GM21515 (cell line): ENCODE measurements around the gene MED6.

Source experiments
- ATAC-seq: cut with Tn5 transposase; IDR thresholded peaks from one replicate; pipeline ENCODE4 v1.9.1; 2021; ENCODE audit not compliant: unreplicated experiment

The MED6 gene, protein sequence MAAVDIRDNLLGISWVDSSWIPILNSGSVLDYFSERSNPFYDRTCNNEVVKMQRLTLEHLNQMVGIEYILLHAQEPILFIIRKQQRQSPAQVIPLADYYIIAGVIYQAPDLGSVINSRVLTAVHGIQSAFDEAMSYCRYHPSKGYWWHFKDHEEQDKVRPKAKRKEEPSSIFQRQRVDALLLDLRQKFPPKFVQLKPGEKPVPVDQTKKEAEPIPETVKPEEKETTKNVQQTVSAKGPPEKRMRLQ

DNA sequence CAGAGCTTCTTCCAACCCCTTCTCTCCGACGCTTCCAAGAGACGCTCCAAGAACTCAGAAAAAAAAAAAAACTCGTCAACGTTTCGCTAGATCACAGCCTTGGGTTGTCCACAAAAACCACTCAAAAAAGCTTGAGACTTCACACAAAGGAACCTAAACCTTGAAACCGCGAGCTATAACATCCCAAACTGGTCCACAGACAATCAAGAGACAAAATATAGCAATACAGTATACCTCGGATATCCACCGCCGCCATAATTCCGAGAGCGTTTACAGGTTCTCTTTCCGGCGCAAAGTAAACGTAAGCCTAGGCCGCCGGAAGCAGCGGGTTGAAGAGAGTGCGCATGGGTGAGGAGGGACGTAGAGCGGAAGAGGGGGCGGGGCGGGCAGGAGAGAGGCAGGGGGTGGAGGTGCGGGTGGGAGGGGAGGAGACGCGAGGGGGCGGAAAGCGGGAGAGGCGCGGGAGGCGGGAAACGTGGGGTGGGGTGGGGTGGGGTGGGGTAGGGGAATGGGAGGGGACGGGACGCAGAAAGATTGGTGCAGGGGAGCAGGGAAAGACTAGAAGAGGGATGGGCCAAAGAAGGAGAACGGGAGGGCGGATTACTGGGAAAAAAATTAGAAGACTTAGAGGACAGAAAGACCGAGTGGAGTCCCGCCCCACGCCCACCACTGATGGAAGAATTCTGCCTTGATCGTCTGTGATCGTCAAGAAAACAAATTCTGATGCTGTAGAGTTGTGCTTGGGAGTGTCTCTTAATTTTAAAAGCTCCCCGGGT is at the start of gene MED6:
TSS of gene MED6 (minus strand) at position 274 of the 776 bp plus-strand sequence. CDS start at position 256, 18 bp downstream.
- ATAC-seq: peak; percentile 84

DNA sequence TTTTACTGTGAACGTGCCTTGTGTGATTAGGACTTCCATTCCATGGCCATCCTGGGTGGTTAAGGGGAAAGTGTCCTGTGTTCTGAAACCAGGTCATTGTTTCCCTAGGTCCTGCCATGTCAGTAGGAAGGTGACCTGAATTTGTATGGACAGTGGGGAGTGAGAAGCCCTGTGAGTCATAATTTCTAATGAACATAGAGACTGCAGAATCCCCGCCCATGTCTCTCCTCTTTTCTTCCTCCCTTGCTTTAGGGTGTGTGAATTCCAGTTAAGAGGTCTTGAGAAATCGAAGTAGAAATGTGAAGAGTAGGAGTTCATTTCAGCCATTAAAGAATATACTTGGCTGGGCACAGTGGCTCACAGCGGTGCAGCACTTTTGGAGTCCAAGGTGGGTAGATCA is 49.3 kb upstream of the MED6 start:
- ATAC-seq: no peak

DNA sequence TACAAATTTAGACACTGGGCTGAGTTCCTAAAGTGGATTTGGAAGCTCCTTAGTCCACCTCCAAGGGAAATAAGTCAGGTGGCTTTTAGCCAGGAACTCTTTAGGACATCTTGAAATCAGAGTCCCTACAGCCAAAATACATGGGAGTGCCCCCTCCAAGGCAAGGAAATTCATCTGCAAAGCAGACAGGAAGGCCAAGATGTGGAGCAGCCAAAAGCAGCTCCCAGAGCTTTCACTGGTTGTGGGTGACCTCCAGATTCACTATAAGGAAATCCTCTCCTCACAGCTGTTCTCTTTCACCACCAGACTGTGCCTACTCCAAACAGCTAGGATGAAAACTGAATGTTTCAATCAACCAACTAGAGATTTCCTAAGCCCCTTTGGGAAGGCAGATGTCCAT is 47.9 kb upstream of the MED6 start:
- no peak for ATAC-seq

DNA sequence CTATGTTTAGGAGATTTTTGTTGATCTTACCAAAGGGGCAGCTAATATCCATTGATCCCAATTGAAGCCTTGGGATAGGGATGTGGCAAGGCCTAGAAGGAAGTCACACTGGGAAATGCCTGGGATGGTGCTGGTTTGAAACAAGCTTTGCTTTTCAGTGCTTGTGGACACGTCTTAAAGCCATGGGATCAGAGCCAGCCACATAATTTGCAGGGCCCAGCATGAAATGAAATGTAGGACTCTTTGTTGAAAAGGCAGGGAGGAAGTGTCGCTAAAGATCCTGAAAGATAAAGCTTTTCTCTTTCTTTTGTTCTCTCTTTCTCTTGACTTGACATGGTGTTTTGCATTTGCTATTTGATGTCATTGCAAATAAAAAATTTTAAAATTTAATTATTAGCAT is 46.2 kb upstream of the MED6 start:
- no peak for ATAC-seq

- no peak for ATAC-seq
These were observed 45.4 kb upstream of the MED6 start for GRCh38 chr14:70645892-70646291.

DNA sequence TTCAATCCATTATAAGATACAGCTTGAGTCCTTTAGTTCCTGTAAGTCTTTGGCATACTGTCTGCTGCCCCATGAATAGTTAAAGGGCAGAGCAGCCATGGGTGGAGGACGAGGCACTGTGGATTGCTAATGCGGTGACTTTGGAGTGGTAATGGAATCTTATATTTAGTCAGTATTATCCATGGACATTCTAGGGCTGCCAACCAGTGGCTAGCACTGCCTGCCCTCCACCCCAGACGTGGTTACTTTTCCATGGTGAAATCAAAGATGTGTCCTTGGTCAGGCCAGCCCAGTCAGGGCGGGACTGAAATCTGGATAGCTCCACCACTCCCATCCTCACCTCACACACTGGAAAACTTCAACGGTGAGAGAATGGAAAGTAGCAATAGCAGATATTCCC is 43.5 kb upstream of the MED6 start:
- no peak for ATAC-seq

DNA sequence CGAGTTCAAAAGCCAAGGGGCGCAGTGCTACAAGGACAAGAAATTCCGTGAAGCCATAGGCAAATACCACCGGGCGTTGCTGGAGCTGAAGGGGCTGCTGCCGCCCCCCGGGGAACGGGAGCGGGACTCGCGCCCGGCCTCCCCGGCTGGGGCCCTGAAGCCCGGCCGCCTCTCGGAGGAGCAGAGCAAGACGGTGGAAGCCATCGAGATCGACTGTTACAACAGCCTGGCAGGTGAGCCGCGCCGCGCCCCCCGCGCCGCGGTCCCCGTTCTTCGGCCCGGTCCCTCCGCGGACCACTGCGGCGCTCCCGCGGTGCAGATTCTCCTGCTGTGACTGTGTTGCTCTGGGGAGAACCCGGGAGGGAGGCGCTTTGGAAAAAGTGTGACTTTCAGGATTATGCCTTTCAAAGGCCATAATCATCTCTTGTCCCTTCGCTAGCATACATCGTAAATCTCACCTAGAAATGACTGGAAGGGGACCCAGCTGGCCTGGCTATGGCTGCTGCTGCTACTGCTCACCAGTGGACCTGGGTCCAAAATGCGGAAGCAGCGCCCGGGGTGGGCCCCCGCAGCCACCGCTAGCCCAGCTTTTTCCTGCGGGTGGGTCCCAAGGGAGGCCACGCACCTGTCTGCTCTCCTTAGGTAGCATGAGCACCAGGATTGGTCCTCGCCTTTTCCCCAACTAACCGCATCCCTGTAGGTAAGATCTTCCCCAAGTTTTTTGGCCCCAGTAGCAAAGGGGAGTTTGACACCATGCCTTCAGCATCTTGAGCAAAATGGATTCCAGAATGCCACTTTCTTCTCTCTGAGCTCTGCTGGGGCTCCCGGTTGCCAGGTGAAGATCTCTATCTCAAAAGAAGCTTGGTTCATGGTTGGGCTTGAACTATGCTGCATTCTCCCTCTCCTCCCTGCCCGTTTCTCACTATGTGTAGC is 42.1 kb upstream of the MED6 start:
- peak; percentile 38 for ATAC-seq

GRCh38 chr14:70641548-70642302 is 41.3 kb upstream of the MED6 start, which contains the start of gene TTC9:
TTC9 (plus strand) TSS chr14:70641916; CDS start chr14:70642130, 214 bp downstream.
- ATAC-seq: no peak

- peak; percentile 60 for ATAC-seq
These were observed 40.6 kb upstream of the MED6 start for GRCh38 chr14:70640938-70641547.

GRCh38 chr14:70638416-70638815 is 38.0 kb upstream of the MED6 start:
- no peak for ATAC-seq

GRCh38 chr14:70635971-70636595 is 35.6 kb upstream of the MED6 start:
- ATAC-seq: no peak

DNA sequence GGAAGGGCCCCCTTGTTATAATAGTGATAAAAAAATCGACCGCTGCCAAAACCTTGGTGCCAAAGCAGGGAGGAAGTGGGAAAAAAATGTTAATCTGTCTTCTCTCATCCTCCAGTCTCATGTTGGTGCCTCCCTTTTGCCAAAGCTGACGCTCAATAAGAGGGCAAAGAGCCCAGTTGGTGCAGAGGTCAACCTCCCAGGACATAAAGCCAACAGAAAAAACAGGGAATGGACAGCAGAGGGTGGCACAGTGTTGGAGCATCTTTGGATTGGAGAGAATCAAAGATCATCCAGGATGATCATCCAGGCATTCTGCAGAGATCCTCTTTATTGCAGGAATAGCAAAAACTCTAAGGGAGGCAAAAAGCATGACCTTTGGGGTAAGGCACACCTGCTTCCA is 31.5 kb upstream of the MED6 start:
- no peak for ATAC-seq

GRCh38 chr14:70624972-70625371 is 24.5 kb upstream of the MED6 start:
- no peak for ATAC-seq

GRCh38 chr14:70622111-70622712 is 21.8 kb upstream of the MED6 start:
- ATAC-seq: no peak

DNA sequence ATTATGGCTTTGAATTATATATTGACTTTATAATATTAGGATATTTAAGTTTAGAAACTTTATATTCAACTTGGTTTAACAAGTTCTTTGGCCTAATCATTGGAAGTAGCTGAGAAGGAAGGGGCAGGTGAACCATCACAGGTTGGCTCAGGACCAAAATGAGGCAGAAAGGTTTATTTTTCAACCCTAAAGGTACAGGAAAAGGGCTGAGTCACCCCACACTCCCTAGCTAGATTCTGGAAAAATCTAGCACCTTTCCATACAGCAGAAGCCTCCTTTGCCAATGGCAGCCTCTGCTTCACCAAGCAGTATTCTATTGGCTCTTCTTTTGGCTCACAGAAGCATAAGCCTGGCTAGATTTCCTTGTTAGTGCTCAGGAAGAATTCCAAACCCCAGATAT is 19.3 kb upstream of the MED6 start:
- no peak for ATAC-seq

DNA sequence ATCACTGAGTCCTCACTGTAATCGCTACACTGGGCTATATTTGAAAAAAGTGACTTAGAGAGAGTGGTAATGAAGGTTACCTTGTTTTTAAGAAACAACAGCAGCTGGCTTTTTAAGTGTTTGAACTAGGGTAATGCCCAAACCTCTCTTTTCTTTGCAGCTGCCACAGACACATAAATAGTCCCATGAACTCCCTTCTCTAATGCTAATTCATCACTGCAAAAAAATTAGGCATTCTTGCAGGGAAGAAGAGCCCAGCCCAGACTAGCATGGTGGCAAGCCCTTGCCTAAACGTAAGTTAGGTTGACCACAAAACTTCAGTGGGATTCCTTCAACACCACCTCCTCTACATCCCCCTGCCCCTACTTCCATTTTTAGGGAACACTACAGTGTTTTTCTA is 17.9 kb upstream of the MED6 start:
- ATAC-seq: no peak

DNA sequence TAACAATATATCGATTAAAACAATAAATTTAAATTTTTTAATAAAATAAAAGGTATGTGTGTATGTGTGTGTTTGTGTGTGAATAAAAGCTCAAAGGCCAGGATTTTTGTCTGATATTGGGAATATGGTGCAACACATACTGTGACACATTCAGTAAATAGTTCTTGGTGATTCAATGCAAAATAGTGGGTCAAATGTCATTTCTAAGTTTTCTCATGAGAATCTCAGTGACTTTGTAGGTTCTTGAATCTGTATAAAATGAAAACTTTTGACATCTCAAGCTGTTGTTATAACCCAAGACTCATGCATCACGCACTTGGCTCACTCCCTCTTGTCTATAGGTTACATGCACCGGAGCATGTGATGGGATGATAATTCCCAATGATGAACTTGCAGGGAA is 16.2 kb upstream of the MED6 start:
- ATAC-seq: no peak

- ATAC-seq: no peak
These were observed 10.8 kb upstream of the MED6 start for GRCh38 chr14:70611216-70611615.

GRCh38 chr14:70602254-70602653 is 1.8 kb upstream of the MED6 start:
- ATAC-seq: no peak
